Activated T-helper 1 cell treated with anti-CD3 and anti-CD28 coated beads, Interleukin-2, amount 50 U/mL, for 16 hours (primary cell): ENCODE results near the gene CDH4.

ENCODE experiments used
- DNase-seq, 2 donors: peaks; one replicate each; pipeline ENCODE4 v3.0.0-alpha.2; 2020; ENCODE audit warnings: low read depth in 1 of 2, low spot score in 1 of 2

Gene CDH4

GRCh38 chr20:61728786-61729770, 477.0 kb downstream of the CDH4 start:
- DNase-seq = no peak

- DNase-seq = no peak
Observed at GRCh38 chr20:61730631-61731362, 478.7 kb downstream of the CDH4 start.

- no peak for DNase-seq
Observed at GRCh38 chr20:61731363-61732181, 479.5 kb downstream of the CDH4 start.

GRCh38 chr20:61732511-61733210, 480.6 kb downstream of the CDH4 start:
- DNase-seq = no peak

- no peak for DNase-seq
Observed at GRCh38 chr20:61733216-61733615, 481.2 kb downstream of the CDH4 start.

GRCh38 chr20:61733891-61734732, 482.1 kb downstream of the CDH4 start:
- DNase-seq = no peak

GRCh38 chr20:61734733-61735502, 482.9 kb downstream of the CDH4 start:
- no peak for DNase-seq

GRCh38 chr20:61735503-61735785, 483.4 kb downstream of the CDH4 start:
- no peak for DNase-seq

GRCh38 chr20:61736001-61736635, 484.1 kb downstream of the CDH4 start:
- DNase-seq = no peak

GRCh38 chr20:61736751-61737310, 484.8 kb downstream of the CDH4 start:
- DNase-seq = no peak

GRCh38 chr20:61737346-61737745, 485.3 kb downstream of the CDH4 start:
- DNase-seq = no peak

GRCh38 chr20:61737812-61738443, 485.9 kb downstream of the CDH4 start:
- no peak for DNase-seq

- DNase-seq = no peak
Observed at GRCh38 chr20:61738601-61739069, 486.6 kb downstream of the CDH4 start.

- no peak for DNase-seq
Observed at GRCh38 chr20:61739086-61739831, 487.2 kb downstream of the CDH4 start.

- DNase-seq = no peak
Observed at GRCh38 chr20:61739832-61740118, 487.7 kb downstream of the CDH4 start.

GRCh38 chr20:61742097-61742825, 490.2 kb downstream of the CDH4 start:
- no peak for DNase-seq

- no peak for DNase-seq
Observed at GRCh38 chr20:61743606-61744005, 491.5 kb downstream of the CDH4 start.
